Heart right ventricle (tissue), 16 donors: ENCODE measurements around the gene GSDME. TPM values are rescaled to one million over a fixed set of nuclear protein-coding genes. Genes with fewer than 3 reads are reported as not detected.

ENCODE experiments used
- ATAC-seq, 8 donors: fragments of 200-7000 bp; cut with Tn5 transposase; one replicate each; pipeline ENCODE4 v1.9.1; 2020; ENCODE audit warnings: mild to moderate bottlenecking in 8 of 8, moderate library complexity in 8 of 8, moderate number of reproducible peaks in 1 of 8
- DNase-seq, 2 donors: peaks; one replicate each; pipeline ENCODE4 v3.0.0-alpha.2; 2020
- H3K27ac ChIP-seq, 10 donors: fragments of 200-600 bp; sonication (generic) in 2 of 10; one replicate each; pipeline versions ENCODE4 v1.5.0 to v1.8.0; 2020 to 2022; ENCODE audit warnings: mild to moderate bottlenecking in 3 of 10
- H3K27me3 ChIP-seq, 7 donors: fragments of 200-600 bp; one replicate each; pipeline ENCODE4 v1.8.0; 2021 to 2022; ENCODE audit warnings: mild to moderate bottlenecking in 2 of 7
- H3K36me3 ChIP-seq, 9 donors: fragments of 200-600 bp; sonication (generic) in 1 of 9; one replicate each; pipeline versions ENCODE4 v1.5.0 to v1.8.0; 2020 to 2022; ENCODE audit warnings: mild to moderate bottlenecking in 2 of 9
- H3K4me1 ChIP-seq, 9 donors: fragments of 200-600 bp; sonication (generic) in 1 of 9; one replicate each; pipeline versions ENCODE4 v1.5.0 to v1.8.0; 2020 to 2022; ENCODE audit warnings: mild to moderate bottlenecking in 4 of 9
- H3K4me3 ChIP-seq, 10 donors: fragments of 200-600 bp; sonication (generic) in 2 of 10; one replicate each; pipeline versions ENCODE4 v1.5.0 to v1.8.0; 2020 to 2022; ENCODE audit warnings: mild to moderate bottlenecking in 7 of 10, moderate library complexity in 2 of 10
- H3K9me3 ChIP-seq, 11 donors: fragments of 200-600 bp in 10 of 11; sonication (generic) in 2 of 11; one replicate each; pipeline versions ENCODE4 v1.5.0 to v1.8.0; 2013 to 2022; ENCODE audit warnings: mild to moderate bottlenecking in 2 of 11, control low read depth in 1 of 11, moderate library complexity in 1 of 11
- WGBS, 2 donors: extraction: QIAGEN DNeasy Blood & Tissue Kit; methylation state at CpG; one replicate each; pipeline ENCODE4 v1.1.7; 2013; ENCODE audit warnings: inconsistent platforms in 1 of 2; 5-methylcytosine and 5-hydroxymethylcytosine counted together
- intact Hi-C, 10 donors: fragments of 100-400 bp; cut with DNase I; formaldehyde crosslinking; loops; one replicate each; pipeline versions ENCODE4 v1.11.1 to v1.14.2; 2022
- polyA plus RNA-seq, 2 donors: library from polyadenylated mRNA; stranded (reverse); fragments of 200-250 nt; gene quantifications; one replicate each; pipeline ENCODE4 v1.2.3, GENCODE V29; 2013
- total RNA-seq, 10 donors: library from RNA; stranded (reverse); fragmentation: NEBNext Ultra II Directional in 3 of 10; extraction: Animal tissue kit (Norgen Biotek cat#: 25700) in 3 of 10; gene quantifications; one replicate each; pipeline versions ENCODE4 v1.2.1 to v1.2.4, GENCODE V29; 2021 to 2023
- TF ChIP-seq, protein P1 (sequence below), 9 donors: fragments of 200-600 bp; sonication (generic) in 2 of 9; IDR thresholded peaks; one replicate each; pipeline versions ENCODE4 v1.5.0 to v1.8.0; 2021 to 2022; ENCODE audit warnings: antibody characterized with exemption in 9 of 9, mild to moderate bottlenecking in 5 of 9, moderate library complexity in 1 of 9
- donor health status: Arrhythmogenic right ventricular cardiomyopathy.
- donor health status: ischemic (EF 13 %, LVEDD 7.1; RV severe dilation, severe dysfunction).
- donor health status: healthy with polysubstance abuse.
- donor health status: DM: no; HTN: yes; CAD: no.
- donor health status: DM: no; HTN: no; CAD: no.
- donor health status: ischemic (EF 25% LVEDD 6.9; RV normal size, moderate dysfunction).
- donor health status: ischemic (EF 25% LVEDD 5.7; RV mildly dilated, moderate dysfunction).
- donor health status: healthy.
- donor health status: DM: yes; HTN: yes; CAD: no.
- donor health status: Ischemic cardiomyopathy.
- donor health status: ischemic (EF 35%, LVEDD 5.7; RV mildly dilated, moderate dysfunction).
- donor health status: nonischemic (EF 11% LVEDD 7.7; RV severe dilation, severe dysfunction).
- donor health status: DM: yes; HTN: yes; CAD: no.
- donor health status: PGD.
- donor health status: ischemic (EF 29% LVEDD 5.4; RV normal size, mild dysfunction).
- donor health status: nonischemic (EF 23%, LVEDD 6.1; RV moderate dilation, normal function).

Gene GSDME
- total and polyA plus RNA-seq, 12 donors = 2.8 to 11.9 (median 5.8) TPM

DNA sequence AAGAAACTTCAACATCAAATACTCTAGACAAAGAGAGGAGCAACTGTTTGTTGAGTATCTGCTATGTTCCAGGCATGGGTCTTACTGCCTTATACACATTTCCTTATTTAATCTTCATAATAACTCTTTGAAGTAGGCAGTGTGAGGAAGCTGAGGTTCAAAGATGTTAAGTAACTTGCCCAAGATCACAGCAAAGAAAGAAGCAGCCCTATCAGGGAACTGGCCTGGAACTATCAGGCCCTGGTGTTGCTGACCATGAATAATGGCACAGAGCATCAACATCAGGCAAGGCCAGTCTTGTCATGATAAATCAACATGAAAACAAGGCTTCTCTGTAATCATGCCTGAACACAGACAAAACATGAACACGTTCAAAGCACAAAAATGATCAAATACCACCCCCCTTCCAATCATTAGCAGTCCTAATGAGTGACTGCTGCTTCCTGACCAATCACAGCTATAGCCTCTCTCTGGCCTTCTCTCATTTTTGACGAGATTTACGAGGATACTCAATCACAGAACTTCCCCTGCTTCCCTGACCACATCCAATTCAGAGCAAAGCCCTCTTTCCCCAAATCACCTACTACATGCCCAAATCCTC lies 2.3 kb downstream of the GSDME start:
- Histone ChIP-seq H3K4me3 (no peak overlapping the region), H3K27ac (no peak overlapping the region)
- intact Hi-C loops = no loop called here

DNA sequence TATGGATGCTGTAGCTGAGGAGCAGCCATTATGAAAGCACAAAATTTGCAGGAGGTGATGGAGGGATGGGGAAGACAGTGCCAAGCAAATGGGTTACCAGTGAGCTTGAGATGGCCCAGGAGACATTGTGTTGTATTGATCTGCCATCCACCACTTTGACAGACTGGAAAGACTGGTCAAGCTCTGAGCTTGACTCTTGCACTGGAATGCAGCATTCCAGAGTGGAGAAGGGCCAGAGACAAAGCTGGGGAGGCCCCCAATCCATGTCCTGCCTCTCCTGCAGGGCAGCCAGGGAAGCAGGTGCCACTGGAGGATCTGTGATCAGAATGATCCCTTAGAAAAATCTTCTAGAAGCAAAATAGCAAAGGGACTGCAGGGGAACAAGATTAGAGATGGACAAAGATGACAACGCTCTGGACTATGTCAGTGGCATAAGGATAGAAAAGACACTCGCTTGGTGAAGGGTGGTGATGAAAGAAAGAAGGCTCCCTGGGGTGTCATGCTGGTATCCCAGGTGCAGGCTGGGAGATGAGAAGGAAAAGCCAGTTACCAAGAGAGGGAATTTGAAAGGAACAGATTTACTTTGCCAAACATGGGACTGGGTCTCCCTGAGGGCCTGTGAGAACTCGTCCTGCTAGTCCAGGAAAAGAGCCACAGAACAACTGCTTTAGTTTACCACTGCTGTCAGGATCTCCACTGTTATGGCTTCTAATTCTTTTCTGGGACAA lies 5.0 kb downstream of the GSDME start:
- H3K36me3 ChIP-seq = peaks cover 0 to 3% (median 0%) of the 10 kb centered on the region in 9 donors
- ATAC-seq (no peak), DNase-seq (no peak)
- TF ChIP-seq, protein P1, sequence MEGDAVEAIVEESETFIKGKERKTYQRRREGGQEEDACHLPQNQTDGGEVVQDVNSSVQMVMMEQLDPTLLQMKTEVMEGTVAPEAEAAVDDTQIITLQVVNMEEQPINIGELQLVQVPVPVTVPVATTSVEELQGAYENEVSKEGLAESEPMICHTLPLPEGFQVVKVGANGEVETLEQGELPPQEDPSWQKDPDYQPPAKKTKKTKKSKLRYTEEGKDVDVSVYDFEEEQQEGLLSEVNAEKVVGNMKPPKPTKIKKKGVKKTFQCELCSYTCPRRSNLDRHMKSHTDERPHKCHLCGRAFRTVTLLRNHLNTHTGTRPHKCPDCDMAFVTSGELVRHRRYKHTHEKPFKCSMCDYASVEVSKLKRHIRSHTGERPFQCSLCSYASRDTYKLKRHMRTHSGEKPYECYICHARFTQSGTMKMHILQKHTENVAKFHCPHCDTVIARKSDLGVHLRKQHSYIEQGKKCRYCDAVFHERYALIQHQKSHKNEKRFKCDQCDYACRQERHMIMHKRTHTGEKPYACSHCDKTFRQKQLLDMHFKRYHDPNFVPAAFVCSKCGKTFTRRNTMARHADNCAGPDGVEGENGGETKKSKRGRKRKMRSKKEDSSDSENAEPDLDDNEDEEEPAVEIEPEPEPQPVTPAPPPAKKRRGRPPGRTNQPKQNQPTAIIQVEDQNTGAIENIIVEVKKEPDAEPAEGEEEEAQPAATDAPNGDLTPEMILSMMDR (IDR thresholded peaks at IDR 0.05) = no peak
- 73 to 80% methylated on average over 3 of the region's 3 CpGs for WGBS, 2 donors
- H3K4me3 ChIP-seq = no peak overlapping the region
- no peak overlapping the region for H3K27ac ChIP-seq
- no peaks in the 10 kb centered on the region for H3K9me3 ChIP-seq
- H3K4me1 ChIP-seq = peaks cover 0 to 18% (median 0%) of the 10 kb centered on the region in 9 donors
- peaks cover 0 to 12% (median 0%) of the 10 kb centered on the region in 7 donors for H3K27me3 ChIP-seq
- intact Hi-C loops = no loop called here

More for the DNA sequence above, 2.3 kb downstream of the GSDME start:
- peaks cover 0 to 40% (median 0%) of the 10 kb centered on the region in 7 donors for H3K27me3 ChIP-seq
- no peak for ATAC-seq
- no peaks in the 10 kb centered on the region for H3K36me3 ChIP-seq
- 83 to 85% methylated on average over 3 of the region's 3 CpGs for WGBS, 2 donors
- peaks cover 0 to 28% (median 10%) of the 10 kb centered on the region in 9 donors for H3K4me1 ChIP-seq
- TF ChIP-seq, protein P1 (IDR thresholded peaks at IDR 0.05) = no peak
- H3K9me3 ChIP-seq = no peaks in the 10 kb centered on the region
- DNase-seq = no peak

DNA sequence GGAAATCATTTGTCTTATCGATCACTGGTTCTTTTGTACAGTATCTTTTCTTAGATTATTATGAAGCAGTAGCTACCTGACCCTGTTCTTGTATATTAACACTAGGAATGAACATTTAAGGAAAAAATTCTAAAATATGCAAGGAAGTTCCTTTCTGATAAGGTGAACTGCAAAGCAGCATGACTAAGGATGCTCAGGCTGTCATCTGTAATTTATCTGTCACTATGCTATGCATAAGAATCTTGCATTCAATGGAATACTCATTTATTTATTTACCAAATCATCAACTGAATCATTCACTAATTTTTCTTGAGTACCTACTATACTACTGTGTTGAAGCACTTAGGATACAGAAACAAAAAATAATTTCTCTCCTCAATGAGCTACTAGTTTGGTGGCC lies 5.8 kb downstream of the GSDME start:
- peaks cover 0 to 16% (median 0%) of the 10 kb centered on the region in 9 donors for H3K4me1 ChIP-seq
- TF ChIP-seq, protein P1 (IDR thresholded peaks at IDR 0.05) = no peak
- no peaks in the 10 kb centered on the region for H3K9me3 ChIP-seq
- 79% methylated on average over 1 of the region's 1 CpG for WGBS, 2 donors
- no peak overlapping the region for H3K27ac ChIP-seq
- peaks cover 0 to 5% (median 0%) of the 10 kb centered on the region in 7 donors for H3K27me3 ChIP-seq
- intact Hi-C loops = no loop called here
- ATAC-seq = no peak
- no peak for DNase-seq
- H3K4me3 ChIP-seq = no peak overlapping the region
- peaks cover 0 to 3% (median 0%) of the 10 kb centered on the region in 9 donors for H3K36me3 ChIP-seq

DNA sequence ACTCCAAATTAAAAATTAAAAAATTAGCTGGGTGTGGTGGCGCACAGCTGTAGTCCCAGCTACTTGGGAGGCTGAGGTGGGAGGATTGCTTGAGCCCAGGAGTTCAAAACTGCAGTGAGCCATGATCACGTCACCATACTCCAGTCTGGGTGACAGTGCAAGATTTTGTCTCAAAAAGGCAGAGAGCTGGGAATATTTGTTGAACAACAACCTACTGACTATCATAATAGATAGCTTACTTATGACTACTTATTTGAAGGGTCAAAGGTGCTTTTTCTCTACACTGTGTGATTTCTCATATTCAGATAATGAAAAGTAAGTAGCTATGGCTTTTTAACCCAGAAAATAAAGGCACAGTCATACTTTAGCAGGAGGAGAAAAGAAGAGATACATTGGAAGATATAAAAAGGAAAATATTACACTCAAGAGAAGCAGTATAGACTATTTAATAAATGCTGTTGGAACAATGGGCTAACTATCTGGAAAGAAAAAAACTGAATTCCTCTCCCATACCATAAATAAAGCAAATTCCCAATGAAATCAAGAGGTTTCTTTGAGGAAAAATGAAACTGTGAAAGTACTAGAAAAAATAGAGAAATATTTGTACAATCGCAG lies 6.7 kb downstream of the GSDME start:
- 91 to 93% methylated on average over 3 of the region's 3 CpGs for WGBS, 2 donors
- Histone ChIP-seq H3K4me1 (peaks cover 0 to 6% (median 0%) of the 10 kb centered on the region in 9 donors), H3K36me3 (peaks cover 0 to 3% (median 0%) of the 10 kb centered on the region in 9 donors), H3K9me3 (no peaks in the 10 kb centered on the region), H3K27ac (no peak overlapping the region), H3K4me3 (no peak overlapping the region), H3K27me3 (no peaks in the 10 kb centered on the region)
- TF ChIP-seq, protein P1 (IDR thresholded peaks at IDR 0.05) = no peak
- DNase-seq (no peak), ATAC-seq (no peak)
- intact Hi-C loops = no loop called here
